ENCODE data around the gene APOA4.

Gene APOA4

GRCh38 chr11:116840224-116840745 lies 17.2 kb upstream of the APOA4 start:
- TF ChIP-seq CTCF (conservative IDR thresholded peaks at IDR 0.05): no peak
- no peak for TF ChIP-seq ZFX (IDR thresholded peaks at IDR 0.05)
- H3K27ac ChIP-seq: no peak overlapping the region

GRCh38 chr11:116838321-116839084 lies 15.4 kb upstream of the APOA4 start:
- H3K27ac ChIP-seq: no peak overlapping the region

GRCh38 chr11:116837231-116838091 lies 14.4 kb upstream of the APOA4 start, which contains the start of gene APOA1:
APOA1 (minus strand) TSS chr11:116837622; CDS start chr11:116837387, 235 bp downstream.
- peak within 1 kb of the TSS; percentile 63 for H3K27ac ChIP-seq
- TF ChIP-seq ZFX (IDR thresholded peaks at IDR 0.05) (no peak), CTCF (conservative IDR thresholded peaks at IDR 0.05) (no peak)

More at GRCh38 chr11:116838321-116839084, 15.4 kb upstream of the APOA4 start:
- no peak for TF ChIP-seq CTCF (conservative IDR thresholded peaks at IDR 0.05)
- no peak for TF ChIP-seq ZFX (IDR thresholded peaks at IDR 0.05)

- TF ChIP-seq CTCF (conservative IDR thresholded peaks at IDR 0.05) (no peak), ZFX (IDR thresholded peaks at IDR 0.05) (no peak)
- peak overlapping the region; percentile 63; the same call in 1 of the 2 replicates for H3K27ac ChIP-seq
Measured at GRCh38 chr11:116836632-116836991, 13.5 kb upstream of the APOA4 start.

- TF ChIP-seq CTCF (conservative IDR thresholded peaks at IDR 0.05): peak; percentile 89
- TF ChIP-seq ZFX (IDR thresholded peaks at IDR 0.05): peak; percentile 61; the same call in 1 of the 2 replicates
- peak overlapping the region; percentile 63 for H3K27ac ChIP-seq
Measured at GRCh38 chr11:116835791-116836631, 12.9 kb upstream of the APOA4 start.

GRCh38 chr11:116835042-116835772 lies 12.1 kb upstream of the APOA4 start:
- TF ChIP-seq ZFX (IDR thresholded peaks at IDR 0.05): no peak
- TF ChIP-seq CTCF (conservative IDR thresholded peaks at IDR 0.05): no peak
- peak overlapping the region; percentile 63 for H3K27ac ChIP-seq

- H3K27ac ChIP-seq: peak overlapping the region; percentile 63; the same call in 1 of the 2 replicates
Measured at GRCh38 chr11:116834535-116835041, 11.5 kb upstream of the APOA4 start.
